ENCODE data around the gene ABCC10. TPM values are rescaled to one million over a fixed set of nuclear protein-coding genes. Genes with fewer than 3 reads are reported as not detected.
"Not testable (repeated sequence)": the region's sequence is repeated elsewhere in the genome, so short reads cannot be mapped to it uniquely, and the experiment has no call there.

ABCC10 gene
- polyA plus RNA-seq, 1 donor from 2014 or later: 22.4 TPM

- no peak overlapping the region for H3K4me2 ChIP-seq (ENCODE audit: low read length)
- no peaks in the 10 kb centered on the region for H4K20me1 ChIP-seq (ENCODE audit: insufficient read depth)
- TF ChIP-seq EP300 (conservative IDR thresholded peaks at IDR 0.05; ENCODE audit: poor library complexity, severe bottlenecking) (no peak), POLR2AphosphoS5 (IDR thresholded peaks at IDR 0.05) (no peak), MXI1 (conservative IDR thresholded peaks at IDR 0.05; ENCODE audit: poor library complexity, severe bottlenecking) (no peak), TAF1 (IDR thresholded peaks at IDR 0.05; ENCODE audit: low read depth) (no peak), EZH2 (IDR thresholded peaks at IDR 0.05; ENCODE audit: borderline replicate concordance, insufficient read depth, low read length, poor library complexity, severe bottlenecking) (no peak), REST (IDR thresholded peaks at IDR 0.05; ENCODE audit: borderline replicate concordance) (no peak), CTCF (IDR thresholded peaks at IDR 0.05; ENCODE audit: poor library complexity, severe bottlenecking) (no peak), RAD21 (conservative IDR thresholded peaks at IDR 0.05) (no peak), SMC3 (conservative IDR thresholded peaks at IDR 0.05; ENCODE audit: poor library complexity) (no peak)
- H2AFZ ChIP-seq (ENCODE audit: low read depth, low read length): no peak overlapping the region
- H3K4me3 ChIP-seq (ENCODE audit: low read length): no peak overlapping the region
- no peaks in the 10 kb centered on the region for H3K9me2 ChIP-seq (ENCODE audit: insufficient read depth, low read length)
- no peaks in the 10 kb centered on the region for H3K36me3 ChIP-seq (ENCODE audit: insufficient read depth, low read length)
- no peaks in the 10 kb centered on the region for H3F3A ChIP-seq (ENCODE audit: insufficient read depth, low read length, poor library complexity, severe bottlenecking)
- H3K9ac ChIP-seq (ENCODE audit: low read length): no peak overlapping the region
- no peaks in the 10 kb centered on the region for H3K9me3 ChIP-seq (ENCODE audit: low read length)
- H3K27me3 ChIP-seq (ENCODE audit: insufficient read depth, low read depth, low read length): no peaks in the 10 kb centered on the region
- no peaks in the 10 kb centered on the region for H3K79me2 ChIP-seq (replicated peaks; ENCODE audit: insufficient read depth, low read length)
- H3K27ac ChIP-seq (ENCODE audit: low read length): no peak overlapping the region
Observed at GRCh38 chr6:43378631-43379030, 48.7 kb upstream of the ABCC10 start.

- H3K4me2 ChIP-seq (ENCODE audit: low read length); H3K4me3 ChIP-seq (ENCODE audit: low read length); H3F3A ChIP-seq (ENCODE audit: insufficient read depth, low read length, poor library complexity, severe bottlenecking); H4K20me1 ChIP-seq (ENCODE audit: insufficient read depth); H2AFZ ChIP-seq (ENCODE audit: low read depth, low read length); H3K9ac ChIP-seq (ENCODE audit: low read length); H3K79me2 ChIP-seq (replicated peaks; ENCODE audit: insufficient read depth, low read length); H3K27me3 ChIP-seq (ENCODE audit: insufficient read depth, low read depth, low read length); H3K9me3 ChIP-seq (ENCODE audit: low read length); H3K27ac ChIP-seq (ENCODE audit: low read length); H3K36me3 ChIP-seq (ENCODE audit: insufficient read depth, low read length); H3K9me2 ChIP-seq (ENCODE audit: insufficient read depth, low read length): not testable (repeated sequence)
Observed at GRCh38 chr6:43380858-43381257, 46.5 kb upstream of the ABCC10 start.

- H3K4me2 ChIP-seq (ENCODE audit: low read length): no peak overlapping the region
- no peak overlapping the region for H3K27ac ChIP-seq (ENCODE audit: low read length)
- no peaks in the 10 kb centered on the region for H4K20me1 ChIP-seq (ENCODE audit: insufficient read depth)
- no peaks in the 10 kb centered on the region for H3K9me2 ChIP-seq (ENCODE audit: insufficient read depth, low read length)
- H3K79me2 ChIP-seq (replicated peaks; ENCODE audit: insufficient read depth, low read length): no peaks in the 10 kb centered on the region
- no peak overlapping the region for H3K9ac ChIP-seq (ENCODE audit: low read length)
- no peaks in the 10 kb centered on the region for H3F3A ChIP-seq (ENCODE audit: insufficient read depth, low read length, poor library complexity, severe bottlenecking)
- no peak overlapping the region for H2AFZ ChIP-seq (ENCODE audit: low read depth, low read length)
- no peaks in the 10 kb centered on the region for H3K36me3 ChIP-seq (ENCODE audit: insufficient read depth, low read length)
- no peaks in the 10 kb centered on the region for H3K27me3 ChIP-seq (ENCODE audit: insufficient read depth, low read depth, low read length)
- H3K4me3 ChIP-seq (ENCODE audit: low read length): no peak overlapping the region
- TF ChIP-seq REST (IDR thresholded peaks at IDR 0.05; ENCODE audit: borderline replicate concordance) (no peak), RAD21 (conservative IDR thresholded peaks at IDR 0.05) (no peak), TAF1 (IDR thresholded peaks at IDR 0.05; ENCODE audit: low read depth) (no peak)
- H3K9me3 ChIP-seq (ENCODE audit: low read length): no peaks in the 10 kb centered on the region
Observed at GRCh38 chr6:43383021-43383667, 44.2 kb upstream of the ABCC10 start.

All from neural cell (in vitro differentiated cells).